ENCODE data around the gene BCKDHB. TPM values are rescaled to one million over a fixed set of nuclear protein-coding genes. Genes with fewer than 3 reads are reported as not detected.

BCKDHB gene
- total and polyA plus RNA-seq, 2 experiments from 2014 or later: 32.1 to 42.7 TPM

DNA sequence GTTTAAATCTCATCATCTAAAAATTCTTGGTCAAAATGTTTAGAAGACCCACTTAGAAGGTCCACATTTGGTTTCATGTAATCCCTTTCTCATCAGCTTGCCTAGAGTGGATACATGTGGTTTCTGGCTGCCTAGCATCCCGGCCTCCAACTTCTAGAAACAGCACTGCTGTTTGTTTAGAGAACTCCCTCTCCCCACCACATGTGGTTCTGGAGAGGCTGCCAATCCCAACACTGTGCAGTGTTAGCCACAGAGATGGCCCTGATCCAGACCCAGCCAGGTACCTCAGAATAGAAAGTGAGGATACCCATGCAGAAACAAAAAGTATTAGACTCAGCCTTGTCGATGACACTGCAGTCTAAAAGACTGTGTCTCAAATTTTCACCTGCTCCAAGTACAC is 241.8 kb downstream of the BCKDHB start:
- Mint-ChIP-seq H3K27me3 (ENCODE audit: insufficient read depth, low read depth, poor library complexity) (no peaks in the 10 kb centered on the region), H3K9me3 (no peaks in the 10 kb centered on the region), H3K4me1 (no peaks in the 10 kb centered on the region), H3K4me3 (no peak overlapping the region), H3K27ac (no peak overlapping the region), H3K36me3 (ENCODE audit: low read depth) (no peaks in the 10 kb centered on the region)
- Histone ChIP-seq H3K36me3 (ENCODE audit: insufficient read depth) (no peaks in the 10 kb centered on the region), H4K20me1 (replicated peaks; ENCODE audit: insufficient read depth) (no peaks in the 10 kb centered on the region), H2AFZ (no peak overlapping the region), H3K27ac (ENCODE audit: low read depth) (no peak overlapping the region), H3K9me2 (ENCODE audit: insufficient read depth) (no peaks in the 10 kb centered on the region), H3K27me3 (ENCODE audit: insufficient read depth) (no peaks in the 10 kb centered on the region), H3K4me2 (no peak overlapping the region), H3K79me2 (replicated peaks; ENCODE audit: insufficient read depth) (no peaks in the 10 kb centered on the region), H3F3A (replicated peaks; ENCODE audit: low read depth) (no peaks in the 10 kb centered on the region), H3K4me1 (ENCODE audit: insufficient read depth) (no peaks in the 10 kb centered on the region), H3K4me3 (no peak overlapping the region)
- ATAC-seq (no peak), DNase-seq (ENCODE audit: low spot score) (no peak)
- no peak for TF ChIP-seq POLR2AphosphoS5 (IDR thresholded peaks at IDR 0.05; ENCODE audit: low read depth)
- no peak for TF ChIP-seq NANOG (IDR thresholded peaks at IDR 0.05; ENCODE audit: borderline replicate concordance)
- TF ChIP-seq ZNF114 (CRISPR knock-in tag; IDR thresholded peaks at IDR 0.05): no peak
- no peak for TF ChIP-seq STAT1 (IDR thresholded peaks at IDR 0.05; ENCODE audit: unreplicated experiment)
- TF ChIP-seq JUNB (IDR thresholded peaks at IDR 0.05; ENCODE audit: unreplicated experiment): no peak
- no peak for TF ChIP-seq EZH2phosphoT487 (IDR thresholded peaks at IDR 0.05; ENCODE audit: unreplicated experiment)

DNA sequence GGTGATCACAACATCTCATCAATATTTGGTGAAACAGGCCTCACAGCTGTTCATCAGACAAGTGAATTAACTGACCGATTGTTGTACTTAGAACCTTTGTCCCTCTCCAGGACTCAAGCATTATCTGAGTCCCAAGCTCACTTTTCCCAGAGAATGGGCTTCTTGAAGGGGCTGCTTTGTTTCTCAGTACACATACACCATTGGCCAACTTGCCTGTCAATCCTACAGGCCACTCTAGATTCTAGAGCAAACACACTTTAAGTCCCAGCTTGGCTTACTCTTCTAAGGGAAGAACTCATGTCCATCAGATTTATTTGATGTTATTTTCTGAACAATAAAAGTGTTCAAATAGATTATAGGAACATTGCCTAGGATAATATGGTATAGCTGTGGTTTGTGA is 249.5 kb downstream of the BCKDHB start:
- no peaks in the 10 kb centered on the region for H3K79me2 ChIP-seq (replicated peaks; ENCODE audit: insufficient read depth)
- peaks cover 11% of the 10 kb centered on the region for H3K4me1 Mint-ChIP-seq
- H3K27me3 ChIP-seq (ENCODE audit: insufficient read depth): no peaks in the 10 kb centered on the region
- DNase-seq (ENCODE audit: low spot score) (peak; percentile 42), ATAC-seq (peak; percentile 68)
- H3K4me1 ChIP-seq (ENCODE audit: insufficient read depth): no peaks in the 10 kb centered on the region
- no peaks in the 10 kb centered on the region for H3K36me3 ChIP-seq (ENCODE audit: insufficient read depth)
- no peak overlapping the region for H3K27ac ChIP-seq (ENCODE audit: low read depth)
- H3K27ac Mint-ChIP-seq: peak overlapping the region; percentile 9; the same call in 1 of the 2 replicates
- no peaks in the 10 kb centered on the region for H3K9me2 ChIP-seq (ENCODE audit: insufficient read depth)
- peaks cover 4% of the 10 kb centered on the region; the same call in 1 of the 3 replicates for H3K36me3 Mint-ChIP-seq (ENCODE audit: low read depth)
- no peak overlapping the region for H3K4me3 ChIP-seq
- H3K27me3 Mint-ChIP-seq (ENCODE audit: insufficient read depth, low read depth, poor library complexity): no peaks in the 10 kb centered on the region
- no peaks in the 10 kb centered on the region for H4K20me1 ChIP-seq (replicated peaks; ENCODE audit: insufficient read depth)
- no peak overlapping the region for H2AFZ ChIP-seq
- H3K4me3 Mint-ChIP-seq: no peak overlapping the region
- no peak overlapping the region for H3K4me2 ChIP-seq
- H3F3A ChIP-seq (replicated peaks; ENCODE audit: low read depth): no peaks in the 10 kb centered on the region
- H3K9me3 Mint-ChIP-seq: no peaks in the 10 kb centered on the region
- TF ChIP-seq ZNF114 (CRISPR knock-in tag; IDR thresholded peaks at IDR 0.05) (no peak), CREB1 (CRISPR knock-in tag; IDR thresholded peaks at IDR 0.05; ENCODE audit: low read depth) (no peak), NANOG (IDR thresholded peaks at IDR 0.05; ENCODE audit: borderline replicate concordance) (no peak), POLR2AphosphoS5 (IDR thresholded peaks at IDR 0.05; ENCODE audit: low read depth) (no peak), ZNF331 (CRISPR knock-in tag; IDR thresholded peaks at IDR 0.05; ENCODE audit: low read depth) (no peak), EZH2 (IDR thresholded peaks at IDR 0.05; ENCODE audit: low read depth, unreplicated experiment) (no peak), JUNB (IDR thresholded peaks at IDR 0.05; ENCODE audit: unreplicated experiment) (no peak)
- TF ChIP-seq, protein P1, sequence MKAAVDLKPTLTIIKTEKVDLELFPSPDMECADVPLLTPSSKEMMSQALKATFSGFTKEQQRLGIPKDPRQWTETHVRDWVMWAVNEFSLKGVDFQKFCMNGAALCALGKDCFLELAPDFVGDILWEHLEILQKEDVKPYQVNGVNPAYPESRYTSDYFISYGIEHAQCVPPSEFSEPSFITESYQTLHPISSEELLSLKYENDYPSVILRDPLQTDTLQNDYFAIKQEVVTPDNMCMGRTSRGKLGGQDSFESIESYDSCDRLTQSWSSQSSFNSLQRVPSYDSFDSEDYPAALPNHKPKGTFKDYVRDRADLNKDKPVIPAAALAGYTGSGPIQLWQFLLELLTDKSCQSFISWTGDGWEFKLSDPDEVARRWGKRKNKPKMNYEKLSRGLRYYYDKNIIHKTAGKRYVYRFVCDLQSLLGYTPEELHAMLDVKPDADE (IDR thresholded peaks at IDR 0.05): no peak
- TF ChIP-seq, protein P2, sequence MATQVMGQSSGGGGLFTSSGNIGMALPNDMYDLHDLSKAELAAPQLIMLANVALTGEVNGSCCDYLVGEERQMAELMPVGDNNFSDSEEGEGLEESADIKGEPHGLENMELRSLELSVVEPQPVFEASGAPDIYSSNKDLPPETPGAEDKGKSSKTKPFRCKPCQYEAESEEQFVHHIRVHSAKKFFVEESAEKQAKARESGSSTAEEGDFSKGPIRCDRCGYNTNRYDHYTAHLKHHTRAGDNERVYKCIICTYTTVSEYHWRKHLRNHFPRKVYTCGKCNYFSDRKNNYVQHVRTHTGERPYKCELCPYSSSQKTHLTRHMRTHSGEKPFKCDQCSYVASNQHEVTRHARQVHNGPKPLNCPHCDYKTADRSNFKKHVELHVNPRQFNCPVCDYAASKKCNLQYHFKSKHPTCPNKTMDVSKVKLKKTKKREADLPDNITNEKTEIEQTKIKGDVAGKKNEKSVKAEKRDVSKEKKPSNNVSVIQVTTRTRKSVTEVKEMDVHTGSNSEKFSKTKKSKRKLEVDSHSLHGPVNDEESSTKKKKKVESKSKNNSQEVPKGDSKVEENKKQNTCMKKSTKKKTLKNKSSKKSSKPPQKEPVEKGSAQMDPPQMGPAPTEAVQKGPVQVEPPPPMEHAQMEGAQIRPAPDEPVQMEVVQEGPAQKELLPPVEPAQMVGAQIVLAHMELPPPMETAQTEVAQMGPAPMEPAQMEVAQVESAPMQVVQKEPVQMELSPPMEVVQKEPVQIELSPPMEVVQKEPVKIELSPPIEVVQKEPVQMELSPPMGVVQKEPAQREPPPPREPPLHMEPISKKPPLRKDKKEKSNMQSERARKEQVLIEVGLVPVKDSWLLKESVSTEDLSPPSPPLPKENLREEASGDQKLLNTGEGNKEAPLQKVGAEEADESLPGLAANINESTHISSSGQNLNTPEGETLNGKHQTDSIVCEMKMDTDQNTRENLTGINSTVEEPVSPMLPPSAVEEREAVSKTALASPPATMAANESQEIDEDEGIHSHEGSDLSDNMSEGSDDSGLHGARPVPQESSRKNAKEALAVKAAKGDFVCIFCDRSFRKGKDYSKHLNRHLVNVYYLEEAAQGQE (IDR thresholded peaks at IDR 0.05; ENCODE audit: unreplicated experiment): no peak
- TF ChIP-seq, protein P3, sequence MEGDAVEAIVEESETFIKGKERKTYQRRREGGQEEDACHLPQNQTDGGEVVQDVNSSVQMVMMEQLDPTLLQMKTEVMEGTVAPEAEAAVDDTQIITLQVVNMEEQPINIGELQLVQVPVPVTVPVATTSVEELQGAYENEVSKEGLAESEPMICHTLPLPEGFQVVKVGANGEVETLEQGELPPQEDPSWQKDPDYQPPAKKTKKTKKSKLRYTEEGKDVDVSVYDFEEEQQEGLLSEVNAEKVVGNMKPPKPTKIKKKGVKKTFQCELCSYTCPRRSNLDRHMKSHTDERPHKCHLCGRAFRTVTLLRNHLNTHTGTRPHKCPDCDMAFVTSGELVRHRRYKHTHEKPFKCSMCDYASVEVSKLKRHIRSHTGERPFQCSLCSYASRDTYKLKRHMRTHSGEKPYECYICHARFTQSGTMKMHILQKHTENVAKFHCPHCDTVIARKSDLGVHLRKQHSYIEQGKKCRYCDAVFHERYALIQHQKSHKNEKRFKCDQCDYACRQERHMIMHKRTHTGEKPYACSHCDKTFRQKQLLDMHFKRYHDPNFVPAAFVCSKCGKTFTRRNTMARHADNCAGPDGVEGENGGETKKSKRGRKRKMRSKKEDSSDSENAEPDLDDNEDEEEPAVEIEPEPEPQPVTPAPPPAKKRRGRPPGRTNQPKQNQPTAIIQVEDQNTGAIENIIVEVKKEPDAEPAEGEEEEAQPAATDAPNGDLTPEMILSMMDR (conservative IDR thresholded peaks at IDR 0.05; ENCODE audit: low read depth in 2 of 2): no peak
